Skeletal muscle cell (primary cell): ENCODE results near the gene LRG1.
A peak's percentile ranks its signal among the peaks of the same experiment; 100 is the strongest.

Source experiments
- DNase-seq: peaks from one replicate; pipeline ENCODE4 v3.0.0-alpha.2; 2010; ENCODE audit warnings: low read depth
- H3K4me3 ChIP-seq: 2 replicates; pipeline ENCODE4 v1.5.1; 2011; ENCODE audit warnings: low read depth, mild to moderate bottlenecking, control low read depth, low read length, moderate library complexity

LRG1 gene, protein sequence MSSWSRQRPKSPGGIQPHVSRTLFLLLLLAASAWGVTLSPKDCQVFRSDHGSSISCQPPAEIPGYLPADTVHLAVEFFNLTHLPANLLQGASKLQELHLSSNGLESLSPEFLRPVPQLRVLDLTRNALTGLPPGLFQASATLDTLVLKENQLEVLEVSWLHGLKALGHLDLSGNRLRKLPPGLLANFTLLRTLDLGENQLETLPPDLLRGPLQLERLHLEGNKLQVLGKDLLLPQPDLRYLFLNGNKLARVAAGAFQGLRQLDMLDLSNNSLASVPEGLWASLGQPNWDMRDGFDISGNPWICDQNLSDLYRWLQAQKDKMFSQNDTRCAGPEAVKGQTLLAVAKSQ

DNA sequence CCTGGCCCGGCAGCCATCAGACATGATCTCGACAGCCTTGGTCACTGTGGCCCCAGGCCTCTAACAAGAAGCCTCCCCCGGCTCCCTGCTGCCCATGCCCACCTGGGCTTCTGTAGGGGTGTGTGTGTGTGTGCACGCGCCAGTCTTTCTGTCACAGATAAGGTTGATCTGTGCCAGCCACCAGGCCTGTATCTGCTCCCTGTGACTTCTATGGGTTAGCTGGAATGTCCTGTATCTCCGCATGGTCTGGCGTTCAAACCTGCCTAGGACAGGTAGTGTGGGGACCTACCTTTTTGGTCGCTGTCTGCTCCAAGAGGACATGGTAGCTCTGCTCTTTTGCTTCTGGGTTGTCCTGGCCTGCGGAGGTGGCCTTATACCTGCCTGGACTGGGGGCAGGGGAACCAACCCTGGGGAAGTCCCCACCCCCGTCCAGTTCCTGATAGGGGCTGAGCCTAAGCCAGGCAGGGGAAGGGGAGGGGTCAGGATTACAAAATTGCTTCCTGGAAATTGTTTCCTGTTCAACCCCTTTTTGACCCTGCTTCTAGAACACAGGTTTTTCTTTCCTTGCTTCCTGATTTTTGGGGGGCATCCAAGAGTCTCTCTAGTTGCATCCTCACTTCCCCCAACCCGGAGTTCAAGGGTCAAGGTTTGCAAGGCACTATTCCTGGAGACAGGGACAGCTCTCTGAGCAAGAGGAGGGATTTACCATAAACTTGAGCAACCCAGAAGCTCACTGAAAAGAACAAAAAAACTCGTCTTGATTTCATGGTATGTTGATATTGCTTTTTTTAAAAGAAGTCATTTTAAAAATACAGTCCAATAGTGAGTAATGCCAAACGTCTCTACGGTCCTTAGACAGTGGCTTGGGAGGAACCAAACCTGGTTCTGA, at the start of gene LRG1:
Gene LRG1, minus strand, starts transcription at position 344 of the 889 bp plus-strand sequence. Its CDS starts 23 bp downstream, at position 321.
- DNase-seq = no peak
- H3K4me3 ChIP-seq = no peak within 1 kb of the TSS

DNA sequence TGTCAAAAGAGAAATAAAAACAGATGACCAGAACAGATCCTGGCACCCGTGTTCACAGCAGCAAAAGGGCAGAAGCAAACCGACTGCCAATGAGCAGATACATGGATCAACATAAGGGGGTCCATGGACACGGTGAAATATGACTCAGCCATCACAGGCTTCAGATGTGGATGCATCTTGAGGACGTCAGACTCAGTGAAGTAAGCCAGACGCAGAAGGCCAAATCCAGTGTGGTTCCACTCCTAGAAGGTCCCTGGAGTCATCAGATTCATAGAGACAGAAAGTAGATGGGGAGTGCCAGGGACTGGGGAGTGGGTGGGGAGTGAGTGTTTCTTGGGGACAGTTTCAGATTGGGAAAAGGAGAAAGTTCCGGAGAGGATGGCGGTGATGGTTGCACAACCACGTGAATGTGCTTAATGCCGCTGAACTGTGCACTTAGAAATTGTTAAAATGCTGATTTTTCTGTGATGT, 48.5 kb upstream of the LRG1 start:
- H3K4me3 ChIP-seq = no peak overlapping the region
- DNase-seq = no peak

DNA sequence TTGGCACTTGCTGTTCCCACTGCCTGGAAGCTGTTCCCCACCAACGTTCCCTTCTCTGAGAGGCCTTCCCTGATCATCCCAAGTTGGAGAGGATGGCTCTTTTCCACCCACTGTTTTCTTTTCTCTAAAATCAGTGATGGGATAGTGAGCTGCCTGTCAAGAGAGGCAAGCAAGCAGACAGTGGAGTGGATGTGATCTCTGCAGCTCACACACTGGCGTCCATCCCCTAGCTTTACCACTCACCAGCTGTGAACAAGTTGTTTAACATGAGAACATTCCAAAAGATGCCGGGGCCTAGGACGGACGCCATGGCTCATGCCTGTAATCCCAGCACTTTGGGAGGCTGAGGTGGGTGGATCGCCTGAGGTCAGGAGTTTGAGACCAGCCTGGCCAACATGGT, 47.7 kb upstream of the LRG1 start:
- DNase-seq = no peak
- H3K4me3 ChIP-seq = no peak overlapping the region

DNA sequence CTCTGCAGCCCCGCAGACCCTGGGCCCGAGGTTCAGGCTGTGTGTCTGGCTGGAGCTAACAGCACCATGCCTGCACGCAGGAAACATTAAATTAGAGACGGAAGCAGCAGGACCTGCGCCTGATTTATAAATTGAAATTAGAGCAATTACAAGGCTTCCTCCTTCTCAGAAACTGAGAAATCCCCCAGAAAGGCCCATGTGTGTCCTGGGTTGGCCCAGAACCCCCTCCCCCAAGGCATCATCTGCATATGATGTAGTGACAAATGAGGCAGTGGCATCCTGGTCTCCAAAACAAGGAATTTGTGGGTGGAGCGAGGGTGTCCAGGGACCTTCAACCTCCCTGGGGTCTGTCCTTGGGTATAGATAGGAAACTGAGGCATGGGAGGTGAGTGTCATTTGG, 46.9 kb upstream of the LRG1 start:
- no peak overlapping the region for H3K4me3 ChIP-seq
- no peak for DNase-seq

DNA sequence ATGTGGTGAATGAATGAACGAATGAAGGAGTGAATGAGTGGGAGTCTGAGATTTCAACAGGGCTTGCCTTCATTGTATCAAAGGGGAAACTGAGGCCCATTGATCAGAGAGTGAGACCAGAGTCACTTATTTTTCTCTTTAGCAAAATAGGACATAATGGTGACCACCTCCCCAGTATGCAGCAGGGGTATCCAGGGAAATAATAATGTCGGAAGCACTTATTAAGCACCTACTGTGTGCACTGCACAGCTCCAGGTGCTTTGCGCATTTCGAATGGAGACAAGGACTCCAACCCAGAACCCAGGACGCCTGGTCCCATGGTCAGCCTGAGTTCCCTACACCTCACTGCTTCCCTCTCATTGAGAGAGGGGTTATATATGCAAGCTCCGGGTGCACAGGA, 46.4 kb upstream of the LRG1 start:
- DNase-seq = no peak
- no peak overlapping the region for H3K4me3 ChIP-seq

DNA sequence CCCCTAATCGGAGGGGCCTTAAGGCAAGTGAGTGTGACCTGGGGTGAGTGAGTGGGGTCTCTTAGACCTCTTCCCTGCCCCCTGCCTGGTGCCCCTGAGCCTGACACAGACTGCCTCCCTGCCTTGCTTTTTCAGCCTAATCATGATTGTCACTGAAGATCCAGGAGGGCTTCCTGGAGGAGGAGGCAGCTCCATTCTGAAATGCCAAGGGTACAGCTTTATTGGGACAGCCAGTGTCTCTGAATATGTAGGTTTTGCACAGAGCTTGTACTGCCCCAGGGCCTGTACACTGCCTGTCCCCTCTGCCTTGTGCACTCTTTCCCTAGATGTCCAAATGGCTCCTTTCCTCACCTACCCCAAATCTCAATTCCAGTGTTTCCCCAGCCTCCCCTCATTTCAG, 45.7 kb upstream of the LRG1 start:
- no peak overlapping the region for H3K4me3 ChIP-seq
- no peak for DNase-seq

DNA sequence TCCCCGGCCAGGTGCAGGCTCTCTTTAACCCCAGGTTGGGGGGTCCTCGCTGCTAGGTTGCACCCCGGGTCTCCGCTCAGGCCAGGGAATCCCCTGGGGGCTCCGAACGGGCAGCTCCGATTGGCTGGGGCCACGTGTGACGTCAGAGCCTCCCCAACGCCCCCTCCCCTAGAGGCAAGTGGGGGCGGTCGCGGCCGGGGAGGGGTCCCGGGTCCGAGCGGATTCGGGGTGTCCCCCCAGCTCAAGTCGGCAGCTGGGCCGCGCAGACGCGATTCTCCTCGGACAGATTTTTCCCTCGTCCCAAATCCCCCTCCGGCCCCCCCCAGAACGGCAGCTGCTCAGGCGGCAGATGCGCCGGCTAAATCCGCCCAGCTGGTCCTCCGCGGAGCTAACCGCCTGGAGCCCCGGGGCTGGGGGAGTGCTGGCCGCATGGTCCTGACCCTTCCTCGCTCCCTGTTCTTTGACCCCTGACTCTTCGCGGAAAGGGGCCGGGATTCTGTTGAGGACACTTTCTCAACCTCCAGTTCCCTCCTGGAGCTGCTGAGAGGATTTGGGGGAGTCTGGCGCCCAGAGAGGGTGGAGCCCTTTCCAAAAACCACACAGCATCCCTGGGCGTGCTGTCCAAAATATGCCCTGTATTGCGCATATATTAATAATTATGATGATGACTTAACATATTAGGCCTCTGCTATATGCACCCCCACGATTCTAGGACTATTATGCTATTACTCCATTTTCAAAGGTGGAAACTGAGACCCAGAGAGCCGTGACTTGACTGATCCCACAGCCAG, 45.0 kb upstream of the LRG1 start:
- peak overlapping the region; percentile 46 for H3K4me3 ChIP-seq
- no peak for DNase-seq

DNA sequence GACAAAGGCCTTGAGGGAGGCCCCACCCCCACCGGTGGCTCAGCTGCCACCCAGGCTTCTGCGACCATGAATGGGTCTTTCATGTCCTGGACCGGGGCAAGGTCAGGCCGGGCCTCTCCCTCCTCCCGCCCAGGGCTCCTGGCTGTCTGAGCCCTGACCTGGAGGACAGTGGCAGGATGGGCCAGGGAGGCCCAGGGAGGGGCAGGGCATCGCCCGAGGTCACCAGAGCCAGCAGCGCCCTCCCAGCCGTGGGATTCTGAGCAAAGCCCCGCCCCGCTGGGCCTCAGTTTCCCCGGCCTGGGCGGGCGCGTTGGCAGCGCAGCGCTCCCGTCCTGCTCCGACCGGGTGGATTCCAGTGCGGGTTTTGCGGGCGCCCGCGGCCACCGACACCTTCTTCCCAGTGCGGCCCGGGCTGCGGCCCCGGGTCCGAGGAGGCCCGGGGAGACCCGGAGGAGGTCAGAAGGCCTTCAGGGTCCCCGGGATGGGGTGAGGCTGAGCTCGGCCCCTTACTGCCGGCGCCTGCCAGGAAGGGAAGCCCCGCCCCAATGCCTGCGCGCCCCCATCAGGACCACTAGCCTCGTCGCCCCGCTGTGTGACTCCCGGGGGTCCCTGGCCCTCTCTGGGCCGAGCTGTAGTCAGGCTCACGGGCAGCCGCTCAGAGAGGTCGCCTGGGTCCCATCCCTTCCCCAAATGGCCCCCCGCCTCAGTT, 44.3 kb upstream of the LRG1 start:
- DNase-seq = no peak
- peak overlapping the region; percentile 46 for H3K4me3 ChIP-seq

DNA sequence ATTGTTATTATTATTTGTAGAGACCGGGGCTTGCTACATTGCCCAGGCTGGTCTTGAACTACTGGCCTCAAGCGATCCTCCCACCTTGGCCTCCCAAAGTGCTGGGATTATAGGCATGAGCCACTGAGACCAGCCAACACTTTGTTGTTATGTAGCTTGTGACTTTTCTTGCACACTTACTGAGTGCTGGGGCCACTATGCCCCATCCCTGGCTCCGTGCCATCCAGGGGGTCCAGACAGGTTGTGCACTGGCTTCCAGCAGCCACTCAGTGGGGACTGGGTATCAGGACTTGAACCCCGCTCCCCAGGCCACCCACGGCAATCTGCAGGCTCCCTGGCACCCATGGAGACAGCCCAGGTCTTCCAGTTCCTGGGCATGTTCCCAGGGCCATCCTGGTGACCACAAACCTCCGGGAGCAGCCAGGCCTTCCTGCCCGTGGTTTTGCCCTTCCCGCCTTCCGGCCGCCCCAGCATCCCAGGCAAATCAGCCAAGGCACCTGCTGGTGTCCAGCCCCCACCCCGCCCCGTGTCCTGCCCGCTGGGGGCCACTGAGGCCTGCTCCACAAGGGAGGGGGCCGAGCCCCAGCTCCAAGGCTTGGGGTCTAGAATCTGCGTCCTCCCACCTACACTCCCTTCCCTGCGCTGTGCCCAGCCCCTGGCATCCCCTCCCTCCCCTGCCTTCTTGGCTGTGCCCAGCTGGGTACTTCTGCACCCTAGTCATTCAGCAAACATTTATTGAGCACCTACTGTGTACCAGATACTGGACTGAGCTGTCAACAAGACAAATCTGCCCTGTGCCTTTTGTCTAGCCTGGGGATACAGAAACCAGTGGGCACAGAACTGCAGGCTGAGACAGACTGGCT, 43.4 kb upstream of the LRG1 start:
- DNase-seq = no peak
- H3K4me3 ChIP-seq = no peak overlapping the region

DNA sequence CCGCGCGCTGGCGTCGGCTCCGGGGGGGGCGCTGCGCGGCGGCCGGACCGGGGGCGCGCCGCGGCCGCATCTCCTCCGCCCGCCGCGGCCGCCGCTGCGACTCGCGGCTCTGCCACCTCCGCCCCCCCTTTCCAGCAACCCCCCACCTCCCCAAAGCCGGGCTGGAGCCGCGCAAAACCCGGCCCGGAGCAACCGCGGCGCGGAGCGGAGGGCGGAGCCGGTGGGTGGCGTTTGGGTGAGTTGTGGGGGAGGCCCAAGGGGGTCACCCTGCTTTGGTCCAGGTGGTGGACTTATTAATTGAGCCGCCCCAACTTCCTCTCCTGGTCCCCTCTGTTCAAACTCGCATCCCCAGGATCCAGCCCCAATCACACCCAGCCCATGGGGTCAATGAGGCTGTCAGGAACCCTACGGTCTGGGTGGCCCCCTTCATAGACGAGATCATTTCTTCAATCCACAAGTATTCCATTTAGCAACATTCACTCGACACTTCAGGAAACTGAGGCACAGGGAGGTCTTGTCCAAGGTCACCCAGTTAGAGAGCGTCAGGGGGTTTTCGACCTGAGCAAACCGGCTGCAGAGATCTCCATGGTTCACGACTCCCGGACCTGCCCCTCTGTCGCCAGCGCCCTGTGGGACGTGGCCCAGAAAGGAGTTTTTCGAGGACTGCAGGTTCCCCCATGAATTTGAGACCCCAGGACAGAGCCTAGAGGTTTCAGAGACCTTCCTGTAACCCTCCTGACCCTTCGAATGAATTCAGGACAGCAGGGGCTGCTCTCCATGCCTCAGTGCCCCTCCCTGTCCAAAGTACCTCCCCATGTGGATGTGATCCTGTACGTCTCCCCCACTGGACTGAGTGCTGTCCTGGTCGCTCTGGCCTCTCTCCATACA, 42.1 kb upstream of the LRG1 start:
- peak overlapping the region; percentile 23 for H3K4me3 ChIP-seq
- DNase-seq = no peak

DNA sequence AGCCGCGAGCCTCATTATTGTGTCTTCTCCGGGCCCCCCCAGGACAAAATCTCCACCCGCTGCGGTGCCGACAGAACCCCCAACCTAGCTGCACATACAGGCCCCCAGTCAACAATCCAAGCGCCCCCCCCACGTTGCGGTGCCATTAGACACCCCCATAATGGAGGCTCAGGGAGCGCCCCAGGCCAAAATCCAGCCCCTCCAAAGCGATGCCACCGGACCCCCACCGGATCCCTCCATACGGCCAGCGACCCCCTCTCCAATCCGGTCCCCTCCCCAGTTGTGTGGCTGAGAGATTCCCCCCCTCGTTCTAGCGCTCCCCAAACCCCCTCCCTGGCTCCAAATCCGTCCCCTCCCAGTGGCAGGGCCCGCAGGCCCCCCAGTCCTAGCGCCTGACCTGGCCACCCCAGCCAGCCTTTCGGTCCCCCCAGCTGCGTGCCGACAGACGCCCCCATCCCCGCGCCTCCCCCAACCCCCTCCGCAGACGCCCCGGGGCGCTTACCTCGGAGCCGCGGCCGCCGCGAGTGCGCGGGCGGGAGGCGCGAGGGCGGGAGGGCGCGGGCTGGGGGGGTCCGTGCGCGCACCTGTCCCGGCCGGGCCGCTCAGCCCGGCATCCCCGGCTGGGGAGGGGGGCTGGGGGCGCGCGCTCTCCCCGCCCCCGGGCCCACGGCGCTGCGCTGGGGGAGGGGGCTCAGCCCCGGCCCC, 41.3 kb upstream of the LRG1 start:
- no peak for DNase-seq
- peak overlapping the region; percentile 47 for H3K4me3 ChIP-seq

DNA sequence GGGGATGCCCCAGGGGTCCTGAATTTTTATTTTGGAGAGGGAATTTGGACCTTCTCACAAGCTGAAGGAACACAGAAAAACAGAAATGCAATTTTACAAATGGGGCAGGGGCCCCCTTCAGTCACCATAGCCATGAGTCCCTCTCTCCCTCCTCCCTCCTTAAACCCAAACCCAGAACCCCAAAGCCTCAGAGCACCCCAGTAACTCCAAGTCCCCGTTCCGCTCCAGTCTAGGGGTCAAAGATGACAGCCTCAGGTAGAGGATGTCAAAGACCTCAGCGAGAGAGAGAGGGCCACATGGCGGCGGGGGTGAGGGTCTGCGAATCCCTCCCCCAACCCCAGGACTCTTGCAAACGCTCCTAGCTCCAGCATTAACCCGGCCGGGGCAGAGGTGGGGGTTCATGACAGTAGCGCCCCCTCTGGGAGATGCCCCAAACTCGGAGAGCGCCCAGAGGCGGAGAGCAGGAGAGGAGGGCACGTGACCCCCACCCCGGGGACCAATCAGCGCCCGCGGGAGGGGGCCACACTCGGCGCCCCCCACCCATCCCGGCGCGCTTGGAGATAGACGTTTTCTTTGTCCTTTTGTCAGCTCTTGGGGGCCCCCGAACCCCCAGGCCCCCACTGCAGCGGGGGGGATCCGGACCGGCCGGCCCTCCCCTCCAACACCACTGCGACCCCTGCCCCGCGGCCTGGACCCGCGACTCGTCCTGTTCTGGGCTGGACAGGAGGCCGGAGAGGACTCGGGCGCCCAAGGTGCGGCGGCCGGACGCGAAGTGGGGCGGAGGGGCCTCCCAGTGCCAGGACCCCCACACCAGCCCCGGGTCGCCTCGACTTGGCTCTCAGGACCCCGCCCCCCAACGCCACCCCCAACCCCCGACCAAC, 40.4 kb upstream of the LRG1 start:
- H3K4me3 ChIP-seq = peak overlapping the region; percentile 47
- DNase-seq = no peak

DNA sequence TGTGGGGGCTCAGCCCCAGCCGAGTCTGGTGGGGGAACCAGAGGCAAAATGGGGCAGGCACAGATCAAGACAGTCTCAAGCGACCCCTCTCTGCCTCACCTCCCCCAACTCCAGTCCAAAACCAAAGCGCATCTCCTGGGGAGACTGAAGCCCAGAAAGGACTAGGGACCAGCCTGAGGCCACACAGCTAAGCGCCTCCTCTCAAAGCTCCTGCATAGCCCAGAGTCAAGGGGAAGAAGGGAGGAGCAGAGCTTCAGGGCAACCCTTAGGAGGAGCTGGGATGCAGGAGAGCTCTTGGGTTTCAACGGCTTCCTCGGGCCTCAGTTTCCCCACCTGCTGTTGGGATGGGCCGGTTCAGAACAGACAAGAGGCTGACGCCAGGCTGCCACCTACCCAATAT, 39.6 kb upstream of the LRG1 start:
- DNase-seq = no peak
- no peak overlapping the region for H3K4me3 ChIP-seq

DNA sequence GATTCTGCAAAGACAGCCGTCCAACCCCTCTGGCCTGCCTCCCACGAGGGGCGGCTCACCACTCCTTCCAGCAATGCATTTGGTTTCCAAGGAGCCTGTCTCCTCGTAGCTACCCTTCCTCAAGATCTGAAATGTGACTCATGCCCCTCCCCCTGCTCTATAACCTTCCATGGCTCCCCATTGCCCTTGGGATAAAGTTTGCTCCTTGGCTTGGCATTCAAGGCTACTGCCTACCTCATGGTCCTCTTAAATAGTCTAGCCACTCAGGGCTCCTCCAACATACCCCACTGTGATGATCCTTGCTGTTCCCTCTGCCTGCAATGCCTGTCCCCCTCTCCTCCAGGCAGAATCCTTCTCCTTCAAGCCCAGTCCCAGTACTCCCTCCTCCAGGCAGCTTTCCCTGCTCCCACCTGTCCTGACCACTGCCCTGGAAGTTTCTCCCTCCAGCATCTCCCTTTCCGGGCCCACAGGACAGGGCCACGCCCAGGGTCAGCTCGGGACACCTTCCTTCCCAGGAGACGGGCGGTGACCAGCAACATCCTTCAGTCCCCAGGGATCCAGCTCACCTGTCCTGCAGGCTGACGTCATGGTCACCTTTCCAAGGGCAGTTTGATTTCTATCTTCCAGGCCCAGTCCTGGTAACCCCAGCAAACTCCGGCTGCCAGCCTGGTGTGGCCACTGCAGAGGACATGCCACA, 38.9 kb upstream of the LRG1 start:
- no peak overlapping the region for H3K4me3 ChIP-seq
- DNase-seq = no peak

DNA sequence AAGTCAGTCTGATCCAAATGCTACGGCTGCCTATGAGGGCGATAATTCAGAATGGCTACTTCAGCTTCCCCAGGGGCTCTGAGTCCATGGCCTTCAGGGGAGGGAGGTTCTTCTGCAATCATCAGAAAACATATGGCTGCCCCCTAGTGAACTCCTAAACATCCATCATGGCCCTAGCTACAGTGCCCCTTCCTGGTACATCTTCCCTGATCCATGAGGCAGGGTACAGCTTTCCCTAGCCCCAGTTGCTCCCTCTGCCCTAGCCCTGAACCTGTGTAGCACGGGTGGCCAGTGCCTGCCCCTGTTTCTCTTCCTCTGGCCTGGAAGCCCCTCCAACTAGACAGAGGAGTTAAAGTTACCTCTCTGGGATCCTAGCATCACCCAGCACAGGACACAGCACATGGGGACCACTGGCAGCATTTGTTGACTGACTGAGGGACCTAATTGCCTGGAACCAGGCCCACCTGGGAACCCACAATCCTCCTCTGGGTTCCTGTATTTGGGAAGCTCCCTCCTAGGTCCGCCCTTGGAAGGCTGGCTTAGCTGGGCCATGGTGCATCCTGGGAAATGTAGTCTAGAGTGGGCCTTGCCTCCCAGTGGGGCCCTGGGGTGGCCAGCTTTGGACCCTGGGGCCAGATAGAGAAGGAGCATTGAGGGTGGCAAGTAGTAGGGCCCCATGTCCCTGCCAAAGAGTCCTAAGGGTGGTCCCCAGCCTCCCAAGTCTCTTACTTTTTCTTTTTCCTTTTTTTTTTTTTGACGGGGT, 37.4 kb upstream of the LRG1 start:
- no peak overlapping the region for H3K4me3 ChIP-seq
- DNase-seq = no peak
